Activated CD4-positive, CD25-positive, alpha-beta regulatory T cell (primary cell): Measurements from ENCODE around the gene AKAP10.
"Not testable (repeated sequence)": the region's sequence is repeated elsewhere in the genome, so short reads cannot be mapped to it uniquely, and the experiment has no call there.

Source experiments
- DNase-seq, 4 experiments: peaks; one replicate each; lab custom pipeline; 2025; lab: John Stamatoyannopoulos, UW

Gene AKAP10

GRCh38 chr17:19979917-19980770, 2.5 kb upstream of the AKAP10 start:
- no peak for DNase-seq

- no peak for DNase-seq
Observed at GRCh38 chr17:19978805-19979211, 1.2 kb upstream of the AKAP10 start.

GRCh38 chr17:19978209-19978802, 678 bp upstream of the AKAP10 start:
- DNase-seq, result no peak

GRCh38 chr17:19975601-19976000, 2.0 kb downstream of the AKAP10 start:
- DNase-seq, result no peak

- no peak for DNase-seq
Observed at GRCh38 chr17:19973156-19973555, 4.5 kb downstream of the AKAP10 start.

GRCh38 chr17:19962954-19963353, 14.7 kb downstream of the AKAP10 start:
- DNase-seq, result not testable (repeated sequence)

GRCh38 chr17:19958023-19958422, 19.6 kb downstream of the AKAP10 start:
- DNase-seq, result no peak

GRCh38 chr17:19955099-19955498, 22.5 kb downstream of the AKAP10 start:
- no peak for DNase-seq

- not testable (repeated sequence) for DNase-seq
Observed at GRCh38 chr17:19951411-19951810, 26.2 kb downstream of the AKAP10 start.

GRCh38 chr17:19950624-19951195, 26.9 kb downstream of the AKAP10 start:
- DNase-seq, result not testable (repeated sequence)

- no peak for DNase-seq
Observed at GRCh38 chr17:19948116-19948943, 29.3 kb downstream of the AKAP10 start.

GRCh38 chr17:19946921-19947320, 30.7 kb downstream of the AKAP10 start:
- no peak for DNase-seq

GRCh38 chr17:19945009-19945626, 32.5 kb downstream of the AKAP10 start:
- no peak for DNase-seq

- DNase-seq, result no peak
Observed at GRCh38 chr17:19943599-19943998, 34.0 kb downstream of the AKAP10 start.

- DNase-seq, result no peak
Observed at GRCh38 chr17:19943026-19943425, 34.6 kb downstream of the AKAP10 start.

- DNase-seq, result no peak
Observed at GRCh38 chr17:19940722-19941464, 36.7 kb downstream of the AKAP10 start.

GRCh38 chr17:19939993-19940721, 37.5 kb downstream of the AKAP10 start:
- no peak for DNase-seq

- no peak for DNase-seq
Observed at GRCh38 chr17:19938736-19939135, 38.9 kb downstream of the AKAP10 start.

- DNase-seq, result no peak
Observed at GRCh38 chr17:19937522-19937921, 40.1 kb downstream of the AKAP10 start.

- DNase-seq, result no peak
Observed at GRCh38 chr17:19935169-19935568, 42.5 kb downstream of the AKAP10 start.
